SK-N-SH treated with all-trans-retinoic acid at 6 μM for 48 hours (cell line): ENCODE data around the gene LFNG.

Experiments used
- ARNTL ChIP-seq: fragments of 450-650 bp; formaldehyde crosslinking; IDR thresholded peaks from 2 replicates; pipeline ENCODE4 v1.5.0; 2020; ENCODE audit warnings: low read depth, mild to moderate bottlenecking, moderate library complexity, borderline replicate concordance
- CREB5 ChIP-seq: fragments of 250-450 bp; sonication (Bioruptor Pico); IDR thresholded peaks from 2 replicates; pipeline ENCODE4 v1.5.1; 2020; ENCODE audit warnings: low read depth, mild to moderate bottlenecking, moderate library complexity
- CSDC2 ChIP-seq: fragments of 250-450 bp; sonication (Bioruptor Pico); IDR thresholded peaks from 2 replicates; pipeline ENCODE4 v1.5.0; 2020; ENCODE audit warnings: mild to moderate bottlenecking, moderate library complexity
- CSRNP3 ChIP-seq: fragments of 250-450 bp; sonication (Bioruptor Pico); IDR thresholded peaks from 2 replicates; pipeline ENCODE4 v1.5.1; 2021; ENCODE audit warnings: mild to moderate bottlenecking, moderate library complexity
- ESRRG ChIP-seq: fragments of 250-450 bp; sonication (Bioruptor Pico); IDR thresholded peaks from 2 replicates; pipeline ENCODE4 v1.6.1; 2021; ENCODE audit warnings: mild to moderate bottlenecking
- GLIS3 ChIP-seq: fragments of 250-450 bp; sonication (Bioruptor Pico); IDR thresholded peaks from 2 replicates; pipeline ENCODE4 v1.5.0; 2020; ENCODE audit warnings: mild to moderate bottlenecking, moderate library complexity
- PATZ1 ChIP-seq: fragments of 250-450 bp; sonication (Bioruptor Pico); IDR thresholded peaks from 2 replicates; pipeline ENCODE4 v1.8.0; 2020; ENCODE audit warnings: mild to moderate bottlenecking, moderate library complexity, borderline replicate concordance
- RARB ChIP-seq: fragments of 250-450 bp; sonication (Bioruptor Pico); IDR thresholded peaks from 2 replicates; pipeline ENCODE4 v1.8.0; 2021; ENCODE audit warnings: mild to moderate bottlenecking, moderate library complexity
- SNAI2 ChIP-seq: fragments of 250-450 bp; sonication (Bioruptor Pico); IDR thresholded peaks from 2 replicates; pipeline ENCODE4 v1.5.0; 2020; ENCODE audit warnings: mild to moderate bottlenecking, moderate library complexity
- TCF4 ChIP-seq: fragments of 250-450 bp; sonication (Bioruptor Pico); IDR thresholded peaks from 2 replicates; pipeline ENCODE4 v1.8.0; 2021; ENCODE audit warnings: mild to moderate bottlenecking, moderate library complexity, borderline replicate concordance
- TOX ChIP-seq: fragments of 250-450 bp; sonication (Bioruptor Pico); IDR thresholded peaks from 2 replicates; pipeline ENCODE4 v1.8.0; 2021; ENCODE audit warnings: mild to moderate bottlenecking, moderate library complexity, borderline replicate concordance

- no peak for TF ChIP-seq TCF4
- TF ChIP-seq TOX (CRISPR knock-in tag): no peak
- TF ChIP-seq CSRNP3 (CRISPR knock-in tag): no peak
- no peak for TF ChIP-seq CSDC2
- no peak for TF ChIP-seq PATZ1
- no peak for TF ChIP-seq SNAI2 (CRISPR knock-in tag)
- no peak for TF ChIP-seq ARNTL (CRISPR knock-in tag)
- TF ChIP-seq CREB5 (CRISPR knock-in tag): no peak
- no peak for TF ChIP-seq RARB
- TF ChIP-seq GLIS3 (CRISPR knock-in tag): no peak
- TF ChIP-seq ESRRG (CRISPR knock-in tag): no peak
Measured at GRCh38 chr7:2551418-2551817, 31.8 kb downstream of the LFNG start.
